ENCODE data around the gene KCNMB4.

The KCNMB4 gene

GRCh38 chr12:70418101-70418500 is 52.0 kb downstream of the KCNMB4 start:
- Histone ChIP-seq H3K27me3 (ENCODE audit: control insufficient read depth, insufficient read depth, low read length) (no peaks in the 10 kb centered on the region), H3K9ac (ENCODE audit: low read length) (no peak overlapping the region), H3K4me1 (ENCODE audit: control insufficient read depth, insufficient read depth, low read length) (no peaks in the 10 kb centered on the region), H3K4me3 (ENCODE audit: low read length) (no peak overlapping the region), H3K27ac (ENCODE audit: low read depth, low read length) (no peak overlapping the region), H3K36me3 (ENCODE audit: control insufficient read depth, insufficient read depth, low read length) (no peaks in the 10 kb centered on the region)

GRCh38 chr12:70422631-70423030 is 56.5 kb downstream of the KCNMB4 start:
- no peaks in the 10 kb centered on the region for H3K4me1 ChIP-seq (ENCODE audit: control insufficient read depth, insufficient read depth, low read length)
- no peaks in the 10 kb centered on the region for H3K27me3 ChIP-seq (ENCODE audit: control insufficient read depth, insufficient read depth, low read length)
- H3K27ac ChIP-seq (ENCODE audit: low read depth, low read length): no peak overlapping the region
- H3K36me3 ChIP-seq (ENCODE audit: control insufficient read depth, insufficient read depth, low read length): no peaks in the 10 kb centered on the region
- no peak overlapping the region for H3K4me3 ChIP-seq (ENCODE audit: low read length)
- no peak overlapping the region for H3K9ac ChIP-seq (ENCODE audit: low read length)

GRCh38 chr12:70426620-70427019 is 60.5 kb downstream of the KCNMB4 start:
- no peaks in the 10 kb centered on the region for H3K4me1 ChIP-seq (ENCODE audit: control insufficient read depth, insufficient read depth, low read length)
- no peaks in the 10 kb centered on the region for H3K36me3 ChIP-seq (ENCODE audit: control insufficient read depth, insufficient read depth, low read length)
- no peaks in the 10 kb centered on the region for H3K27me3 ChIP-seq (ENCODE audit: control insufficient read depth, insufficient read depth, low read length)
- H3K9ac ChIP-seq (ENCODE audit: low read length): no peak overlapping the region
- no peak overlapping the region for H3K4me3 ChIP-seq (ENCODE audit: low read length)
- no peak overlapping the region for H3K27ac ChIP-seq (ENCODE audit: low read depth, low read length)

GRCh38 chr12:70427611-70428010 is 61.5 kb downstream of the KCNMB4 start:
- Histone ChIP-seq H3K4me3 (ENCODE audit: low read length) (no peak overlapping the region), H3K27ac (ENCODE audit: low read depth, low read length) (no peak overlapping the region), H3K36me3 (ENCODE audit: control insufficient read depth, insufficient read depth, low read length) (no peaks in the 10 kb centered on the region), H3K9ac (ENCODE audit: low read length) (no peak overlapping the region), H3K4me1 (ENCODE audit: control insufficient read depth, insufficient read depth, low read length) (no peaks in the 10 kb centered on the region), H3K27me3 (ENCODE audit: control insufficient read depth, insufficient read depth, low read length) (no peaks in the 10 kb centered on the region)

- Histone ChIP-seq H3K4me3 (ENCODE audit: low read length) (no peak overlapping the region), H3K27me3 (ENCODE audit: control insufficient read depth, insufficient read depth, low read length) (no peaks in the 10 kb centered on the region), H3K36me3 (ENCODE audit: control insufficient read depth, insufficient read depth, low read length) (no peaks in the 10 kb centered on the region), H3K27ac (ENCODE audit: low read depth, low read length) (no peak overlapping the region), H3K4me1 (ENCODE audit: control insufficient read depth, insufficient read depth, low read length) (no peaks in the 10 kb centered on the region), H3K9ac (ENCODE audit: low read length) (no peak overlapping the region)
These were observed 64.3 kb downstream of the KCNMB4 start for GRCh38 chr12:70430400-70430799.

GRCh38 chr12:70436836-70437235 is 70.7 kb downstream of the KCNMB4 start:
- no peak overlapping the region for H3K4me3 ChIP-seq (ENCODE audit: low read length)
- no peaks in the 10 kb centered on the region for H3K4me1 ChIP-seq (ENCODE audit: control insufficient read depth, insufficient read depth, low read length)
- no peak overlapping the region for H3K27ac ChIP-seq (ENCODE audit: low read depth, low read length)
- H3K27me3 ChIP-seq (ENCODE audit: control insufficient read depth, insufficient read depth, low read length): no peaks in the 10 kb centered on the region
- no peaks in the 10 kb centered on the region for H3K36me3 ChIP-seq (ENCODE audit: control insufficient read depth, insufficient read depth, low read length)
- no peak overlapping the region for H3K9ac ChIP-seq (ENCODE audit: low read length)

GRCh38 chr12:70443062-70443673 is 77.1 kb downstream of the KCNMB4 start:
- Histone ChIP-seq H3K9ac (ENCODE audit: low read length) (no peak overlapping the region), H3K4me1 (ENCODE audit: control insufficient read depth, insufficient read depth, low read length) (no peaks in the 10 kb centered on the region), H3K4me3 (ENCODE audit: low read length) (no peak overlapping the region), H3K27ac (ENCODE audit: low read depth, low read length) (no peak overlapping the region), H3K36me3 (ENCODE audit: control insufficient read depth, insufficient read depth, low read length) (no peaks in the 10 kb centered on the region), H3K27me3 (ENCODE audit: control insufficient read depth, insufficient read depth, low read length) (no peaks in the 10 kb centered on the region)

- H3K4me3 ChIP-seq (ENCODE audit: low read length): no peak overlapping the region
- H3K27ac ChIP-seq (ENCODE audit: low read depth, low read length): no peak overlapping the region
- no peaks in the 10 kb centered on the region for H3K27me3 ChIP-seq (ENCODE audit: control insufficient read depth, insufficient read depth, low read length)
- no peaks in the 10 kb centered on the region for H3K4me1 ChIP-seq (ENCODE audit: control insufficient read depth, insufficient read depth, low read length)
- H3K9ac ChIP-seq (ENCODE audit: low read length): no peak overlapping the region
- no peaks in the 10 kb centered on the region for H3K36me3 ChIP-seq (ENCODE audit: control insufficient read depth, insufficient read depth, low read length)
These were observed 78.8 kb downstream of the KCNMB4 start for GRCh38 chr12:70444903-70445302.

- Histone ChIP-seq H3K4me1 (ENCODE audit: control insufficient read depth, insufficient read depth, low read length) (no peaks in the 10 kb centered on the region), H3K27ac (ENCODE audit: low read depth, low read length) (no peak overlapping the region), H3K27me3 (ENCODE audit: control insufficient read depth, insufficient read depth, low read length) (no peaks in the 10 kb centered on the region), H3K36me3 (ENCODE audit: control insufficient read depth, insufficient read depth, low read length) (no peaks in the 10 kb centered on the region), H3K9ac (ENCODE audit: low read length) (no peak overlapping the region), H3K4me3 (ENCODE audit: low read length) (no peak overlapping the region)
These were observed 82.3 kb downstream of the KCNMB4 start for GRCh38 chr12:70448371-70448770.

- Histone ChIP-seq H3K36me3 (ENCODE audit: control insufficient read depth, insufficient read depth, low read length) (no peaks in the 10 kb centered on the region), H3K27me3 (ENCODE audit: control insufficient read depth, insufficient read depth, low read length) (no peaks in the 10 kb centered on the region), H3K4me1 (ENCODE audit: control insufficient read depth, insufficient read depth, low read length) (no peaks in the 10 kb centered on the region), H3K27ac (ENCODE audit: low read depth, low read length) (no peak overlapping the region), H3K9ac (ENCODE audit: low read length) (no peak overlapping the region), H3K4me3 (ENCODE audit: low read length) (no peak overlapping the region)
These were observed 83.1 kb downstream of the KCNMB4 start for GRCh38 chr12:70449074-70449752.

- Histone ChIP-seq H3K27ac (ENCODE audit: low read depth, low read length) (no peak overlapping the region), H3K36me3 (ENCODE audit: control insufficient read depth, insufficient read depth, low read length) (no peaks in the 10 kb centered on the region), H3K27me3 (ENCODE audit: control insufficient read depth, insufficient read depth, low read length) (no peaks in the 10 kb centered on the region), H3K4me3 (ENCODE audit: low read length) (no peak overlapping the region), H3K4me1 (ENCODE audit: control insufficient read depth, insufficient read depth, low read length) (no peaks in the 10 kb centered on the region), H3K9ac (ENCODE audit: low read length) (no peak overlapping the region)
These were observed 83.8 kb downstream of the KCNMB4 start for GRCh38 chr12:70449753-70450341.

GRCh38 chr12:70451528-70451927 is 85.4 kb downstream of the KCNMB4 start:
- Histone ChIP-seq H3K4me1 (ENCODE audit: control insufficient read depth, insufficient read depth, low read length) (no peaks in the 10 kb centered on the region), H3K4me3 (ENCODE audit: low read length) (no peak overlapping the region), H3K36me3 (ENCODE audit: control insufficient read depth, insufficient read depth, low read length) (no peaks in the 10 kb centered on the region)

GRCh38 chr12:70456953-70457352 is 90.9 kb downstream of the KCNMB4 start:
- Histone ChIP-seq H3K27me3 (ENCODE audit: control insufficient read depth, insufficient read depth, low read length) (no peaks in the 10 kb centered on the region), H3K4me1 (ENCODE audit: control insufficient read depth, insufficient read depth, low read length) (no peaks in the 10 kb centered on the region), H3K27ac (ENCODE audit: low read depth, low read length) (no peak overlapping the region), H3K4me3 (ENCODE audit: low read length) (no peak overlapping the region), H3K9ac (ENCODE audit: low read length) (no peak overlapping the region), H3K36me3 (ENCODE audit: control insufficient read depth, insufficient read depth, low read length) (no peaks in the 10 kb centered on the region)

More at GRCh38 chr12:70451528-70451927, 85.4 kb downstream of the KCNMB4 start:
- Histone ChIP-seq H3K9ac (ENCODE audit: low read length) (no peak overlapping the region), H3K27me3 (ENCODE audit: control insufficient read depth, insufficient read depth, low read length) (no peaks in the 10 kb centered on the region), H3K27ac (ENCODE audit: low read depth, low read length) (no peak overlapping the region)
